Astrocyte (in vitro differentiated cells and primary cell): ENCODE results near the gene PCDHGB5. TPM values are rescaled to one million over a fixed set of nuclear protein-coding genes. Genes with fewer than 3 reads are reported as not detected.
"Not testable (repeated sequence)": the region's sequence is repeated elsewhere in the genome, so short reads cannot be mapped to it uniquely, and the experiment has no call there.

Experiments
- DNase-seq: peaks from one replicate; pipeline ENCODE4 v3.0.0-alpha.2; 2010; ENCODE audit warnings: low read depth
- FAIRE-seq: peaks from 2 replicates; lab custom pipeline; 2011; peaks lifted over from hg19 to GRCh38; lab: Jason Lieb, UNC
- H2AFZ ChIP-seq: 2 replicates; pipeline ENCODE4 v1.6.0; 2012; ENCODE audit warnings: low read depth, low read length, inconsistent platforms
- H3K27ac ChIP-seq: 2 replicates; pipeline ENCODE4 v1.5.1; 2011; ENCODE audit warnings: low read depth, low read length, inconsistent platforms
- H3K27me3 ChIP-seq: 2 replicates; pipeline ENCODE4 v1.6.0; 2011; ENCODE audit warnings: low read length, inconsistent platforms; ENCODE audit not compliant: insufficient read depth
- H3K36me3 ChIP-seq: 2 replicates; pipeline ENCODE4 v1.5.1; 2011; ENCODE audit warnings: low read length, inconsistent platforms; ENCODE audit not compliant: insufficient read depth
- H3K4me1 ChIP-seq: 2 replicates; pipeline ENCODE4 v1.5.1; 2011; ENCODE audit warnings: low read length, inconsistent platforms; ENCODE audit not compliant: insufficient read depth
- H3K4me2 ChIP-seq: 2 replicates; pipeline ENCODE4 v1.6.0; 2012; ENCODE audit warnings: low read length, inconsistent platforms
- H3K4me3 ChIP-seq: 2 replicates; pipeline ENCODE4 v1.5.1; 2011; ENCODE audit warnings: low read depth, mild to moderate bottlenecking, low read length, inconsistent platforms; ENCODE audit not compliant: insufficient read depth
- H3K79me2 ChIP-seq: 2 replicates; pipeline ENCODE4 v1.6.0; 2012; ENCODE audit warnings: mild to moderate bottlenecking, low read length, inconsistent platforms; ENCODE audit not compliant: insufficient read depth
- H3K9ac ChIP-seq: 2 replicates; pipeline ENCODE4 v1.6.0; 2012; ENCODE audit warnings: mild to moderate bottlenecking, low read length, inconsistent platforms
- H3K9me3 ChIP-seq: 2 replicates; pipeline ENCODE4 v1.5.1; 2012; ENCODE audit warnings: low read depth, mild to moderate bottlenecking, low read length, inconsistent platforms; ENCODE audit not compliant: insufficient read depth
- H4K20me1 ChIP-seq: 2 replicates; pipeline ENCODE4 v1.6.0; 2012; ENCODE audit warnings: low read length, inconsistent platforms; ENCODE audit not compliant: insufficient read depth
- H3K27ac Mint-ChIP-seq: one replicate; pipeline ENCODE4 v1.8.0; 2021; ENCODE audit warnings: mild to moderate bottlenecking, mixed read lengths; ENCODE audit not compliant: unreplicated experiment
- H3K27me3 Mint-ChIP-seq: one replicate; pipeline ENCODE4 v1.8.0; 2021; ENCODE audit warnings: low read depth, mixed read lengths; ENCODE audit not compliant: unreplicated experiment
- H3K36me3 Mint-ChIP-seq: one replicate; pipeline ENCODE4 v1.8.0; 2021; ENCODE audit warnings: low read depth, mixed read lengths; ENCODE audit not compliant: unreplicated experiment
- H3K4me1 Mint-ChIP-seq: one replicate; pipeline ENCODE4 v1.8.0; 2021; ENCODE audit warnings: low read depth, mixed read lengths; ENCODE audit not compliant: unreplicated experiment
- H3K4me3 Mint-ChIP-seq: one replicate; pipeline ENCODE4 v1.8.0; 2021; ENCODE audit warnings: mild to moderate bottlenecking, moderate library complexity, mixed read lengths; ENCODE audit not compliant: unreplicated experiment
- H3K9me3 Mint-ChIP-seq: one replicate; pipeline ENCODE4 v1.8.0; 2021; ENCODE audit warnings: mild to moderate bottlenecking, mixed read lengths; ENCODE audit not compliant: unreplicated experiment
- EZH2 ChIP-seq: IDR thresholded peaks from 2 replicates; pipeline ENCODE4 v1.6.1; 2012; ENCODE audit warnings: mild to moderate bottlenecking, low read length, inconsistent platforms; ENCODE audit not compliant: insufficient read depth
- total RNA-seq: library from RNA; stranded (reverse); gene quantifications from 2 replicates; pipeline ENCODE4 v1.2.1, GENCODE V29; 2021
- TF ChIP-seq, protein P1 (sequence below): IDR thresholded peaks from 2 replicates; pipeline ENCODE4 v1.5.1; 2011; ENCODE audit warnings: low read depth, mild to moderate bottlenecking, inconsistent platforms, low read length, moderate library complexity; ENCODE audit not compliant: insufficient read depth

PCDHGB5 gene
- total RNA-seq, 1 donor from 2014 or later, result 2.1 TPM

GRCh38 chr5:141431286-141431685 is 33.5 kb downstream of the PCDHGB5 start:
- peak overlapping the region; percentile 49 for H3K4me3 ChIP-seq
- no peak overlapping the region for H3K27ac ChIP-seq
- peaks cover 35% of the 10 kb centered on the region for H3K9me3 Mint-ChIP-seq
- H3K79me2 ChIP-seq, result peaks cover 8% of the 10 kb centered on the region
- H3K4me1 ChIP-seq, result no peaks in the 10 kb centered on the region
- H3K4me1 Mint-ChIP-seq, result no peaks in the 10 kb centered on the region
- H3K27me3 ChIP-seq, result no peaks in the 10 kb centered on the region
- H3K36me3 ChIP-seq, result no peaks in the 10 kb centered on the region
- peak overlapping the region; percentile 56 for H3K9ac ChIP-seq
- no peak overlapping the region for H3K4me3 Mint-ChIP-seq
- H3K27ac Mint-ChIP-seq, result no peak overlapping the region
- FAIRE-seq (no peak), DNase-seq (peak; percentile 34)
- no peak overlapping the region for H2AFZ ChIP-seq
- H4K20me1 ChIP-seq, result no peaks in the 10 kb centered on the region
- TF ChIP-seq, protein P1, sequence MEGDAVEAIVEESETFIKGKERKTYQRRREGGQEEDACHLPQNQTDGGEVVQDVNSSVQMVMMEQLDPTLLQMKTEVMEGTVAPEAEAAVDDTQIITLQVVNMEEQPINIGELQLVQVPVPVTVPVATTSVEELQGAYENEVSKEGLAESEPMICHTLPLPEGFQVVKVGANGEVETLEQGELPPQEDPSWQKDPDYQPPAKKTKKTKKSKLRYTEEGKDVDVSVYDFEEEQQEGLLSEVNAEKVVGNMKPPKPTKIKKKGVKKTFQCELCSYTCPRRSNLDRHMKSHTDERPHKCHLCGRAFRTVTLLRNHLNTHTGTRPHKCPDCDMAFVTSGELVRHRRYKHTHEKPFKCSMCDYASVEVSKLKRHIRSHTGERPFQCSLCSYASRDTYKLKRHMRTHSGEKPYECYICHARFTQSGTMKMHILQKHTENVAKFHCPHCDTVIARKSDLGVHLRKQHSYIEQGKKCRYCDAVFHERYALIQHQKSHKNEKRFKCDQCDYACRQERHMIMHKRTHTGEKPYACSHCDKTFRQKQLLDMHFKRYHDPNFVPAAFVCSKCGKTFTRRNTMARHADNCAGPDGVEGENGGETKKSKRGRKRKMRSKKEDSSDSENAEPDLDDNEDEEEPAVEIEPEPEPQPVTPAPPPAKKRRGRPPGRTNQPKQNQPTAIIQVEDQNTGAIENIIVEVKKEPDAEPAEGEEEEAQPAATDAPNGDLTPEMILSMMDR, result no peak
- no peak for TF ChIP-seq EZH2
- H3K4me2 ChIP-seq, result peak overlapping the region; percentile 70
- H3K36me3 Mint-ChIP-seq, result peaks cover 54% of the 10 kb centered on the region
- H3K9me3 ChIP-seq, result peaks cover 38% of the 10 kb centered on the region
- no peaks in the 10 kb centered on the region for H3K27me3 Mint-ChIP-seq

DNA sequence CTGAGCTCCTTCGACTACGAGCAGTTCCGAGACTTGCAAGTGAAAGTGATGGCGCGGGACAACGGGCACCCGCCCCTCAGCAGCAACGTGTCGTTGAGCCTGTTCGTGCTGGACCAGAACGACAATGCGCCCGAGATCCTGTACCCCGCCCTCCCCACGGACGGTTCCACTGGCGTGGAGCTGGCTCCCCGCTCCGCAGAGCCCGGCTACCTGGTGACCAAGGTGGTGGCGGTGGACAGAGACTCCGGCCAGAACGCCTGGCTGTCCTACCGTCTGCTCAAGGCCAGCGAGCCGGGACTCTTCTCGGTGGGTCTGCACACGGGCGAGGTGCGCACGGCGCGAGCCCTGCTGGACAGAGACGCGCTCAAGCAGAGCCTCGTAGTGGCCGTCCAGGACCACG is 34.6 kb downstream of the PCDHGB5 start:
- not testable (repeated sequence) for H3K27me3 ChIP-seq, H3K4me3 Mint-ChIP-seq, H3K4me3 ChIP-seq, DNase-seq, H2AFZ ChIP-seq, H3K36me3 ChIP-seq, H3K4me1 Mint-ChIP-seq, H3K4me1 ChIP-seq, FAIRE-seq, H3K27ac Mint-ChIP-seq, H3K79me2 ChIP-seq, H4K20me1 ChIP-seq, H3K9ac ChIP-seq, H3K27ac ChIP-seq, H3K27me3 Mint-ChIP-seq
- Histone ChIP-seq H3K9me3 (peaks cover 30% of the 10 kb centered on the region), H3K4me2 (peak overlapping the region; percentile 6)
- Mint-ChIP-seq H3K9me3 (peaks cover 27% of the 10 kb centered on the region), H3K36me3 (peaks cover 44% of the 10 kb centered on the region)

DNA sequence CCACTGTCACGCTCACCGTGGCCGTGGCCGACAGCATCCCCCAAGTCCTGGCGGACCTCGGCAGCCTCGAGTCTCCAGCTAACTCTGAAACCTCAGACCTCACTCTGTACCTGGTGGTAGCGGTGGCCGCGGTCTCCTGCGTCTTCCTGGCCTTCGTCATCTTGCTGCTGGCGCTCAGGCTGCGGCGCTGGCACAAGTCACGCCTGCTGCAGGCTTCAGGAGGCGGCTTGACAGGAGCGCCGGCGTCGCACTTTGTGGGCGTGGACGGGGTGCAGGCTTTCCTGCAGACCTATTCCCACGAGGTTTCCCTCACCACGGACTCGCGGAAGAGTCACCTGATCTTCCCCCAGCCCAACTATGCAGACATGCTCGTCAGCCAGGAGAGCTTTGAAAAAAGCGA is 35.0 kb downstream of the PCDHGB5 start:
- not testable (repeated sequence) for FAIRE-seq

More for the DNA sequence above, 35.0 kb downstream of the PCDHGB5 start:
- H2AFZ ChIP-seq, H3K4me3 ChIP-seq, H3K27me3 ChIP-seq, H3K27ac Mint-ChIP-seq, H4K20me1 ChIP-seq, H3K4me3 Mint-ChIP-seq, H3K9ac ChIP-seq, H3K4me1 Mint-ChIP-seq, H3K36me3 ChIP-seq, H3K27me3 Mint-ChIP-seq, DNase-seq, H3K4me1 ChIP-seq, H3K27ac ChIP-seq, H3K4me2 ChIP-seq, H3K79me2 ChIP-seq: not testable (repeated sequence)
- H3K9me3 ChIP-seq, result peaks cover 25% of the 10 kb centered on the region
- Mint-ChIP-seq H3K9me3 (peaks cover 27% of the 10 kb centered on the region), H3K36me3 (peaks cover 41% of the 10 kb centered on the region)
